ENCODE data around the gene TMEM250. TPM values are rescaled to one million over a fixed set of nuclear protein-coding genes. Genes with fewer than 3 reads are reported as not detected.

TMEM250 gene, protein sequence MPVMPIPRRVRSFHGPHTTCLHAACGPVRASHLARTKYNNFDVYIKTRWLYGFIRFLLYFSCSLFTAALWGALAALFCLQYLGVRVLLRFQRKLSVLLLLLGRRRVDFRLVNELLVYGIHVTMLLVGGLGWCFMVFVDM
- total RNA-seq: 30.8 and 37.5 TPM in 2 replicates

DNA sequence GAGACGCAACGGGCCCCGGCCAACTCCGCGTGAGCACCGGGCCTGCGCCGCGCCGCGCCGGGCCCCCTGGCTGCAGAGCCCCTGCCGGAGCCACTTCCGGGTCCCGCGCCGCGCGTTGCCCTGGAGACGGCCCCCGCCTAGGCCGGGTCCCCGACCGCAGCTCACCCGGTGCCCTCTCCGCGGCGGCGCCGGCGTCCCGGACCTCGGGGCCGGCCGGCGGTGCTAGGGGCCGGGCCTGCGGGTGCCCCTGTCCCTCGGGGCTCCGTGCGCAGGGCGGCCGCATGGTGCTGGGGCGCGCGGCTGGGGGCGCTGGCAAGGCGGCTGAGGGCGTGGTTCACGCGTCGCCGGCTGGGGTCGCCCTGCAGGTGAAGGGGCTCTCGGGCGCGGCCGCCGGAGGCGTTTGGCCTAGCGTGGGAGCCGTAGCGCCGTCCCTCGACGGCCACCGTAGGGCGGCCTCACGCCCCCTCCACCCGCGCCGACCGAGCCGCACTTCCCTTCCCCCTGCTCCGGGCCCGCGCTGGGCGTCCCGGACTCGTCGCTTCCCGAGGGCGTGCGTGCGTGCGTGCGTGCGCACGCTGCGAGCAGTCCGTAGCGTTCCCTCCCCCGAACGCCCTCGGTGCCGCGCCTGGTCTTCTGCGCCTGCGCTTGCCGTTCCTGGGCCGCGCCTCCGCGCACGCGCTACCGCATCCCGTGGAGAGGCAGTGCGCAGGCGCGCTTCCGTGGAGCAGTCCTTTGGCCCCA is at the start of gene TMEM250:
TMEM250 (minus strand) TSS at position 556 of the 741 bp plus-strand sequence. CDS start 1,975 bp downstream, outside the sequence.

DNA sequence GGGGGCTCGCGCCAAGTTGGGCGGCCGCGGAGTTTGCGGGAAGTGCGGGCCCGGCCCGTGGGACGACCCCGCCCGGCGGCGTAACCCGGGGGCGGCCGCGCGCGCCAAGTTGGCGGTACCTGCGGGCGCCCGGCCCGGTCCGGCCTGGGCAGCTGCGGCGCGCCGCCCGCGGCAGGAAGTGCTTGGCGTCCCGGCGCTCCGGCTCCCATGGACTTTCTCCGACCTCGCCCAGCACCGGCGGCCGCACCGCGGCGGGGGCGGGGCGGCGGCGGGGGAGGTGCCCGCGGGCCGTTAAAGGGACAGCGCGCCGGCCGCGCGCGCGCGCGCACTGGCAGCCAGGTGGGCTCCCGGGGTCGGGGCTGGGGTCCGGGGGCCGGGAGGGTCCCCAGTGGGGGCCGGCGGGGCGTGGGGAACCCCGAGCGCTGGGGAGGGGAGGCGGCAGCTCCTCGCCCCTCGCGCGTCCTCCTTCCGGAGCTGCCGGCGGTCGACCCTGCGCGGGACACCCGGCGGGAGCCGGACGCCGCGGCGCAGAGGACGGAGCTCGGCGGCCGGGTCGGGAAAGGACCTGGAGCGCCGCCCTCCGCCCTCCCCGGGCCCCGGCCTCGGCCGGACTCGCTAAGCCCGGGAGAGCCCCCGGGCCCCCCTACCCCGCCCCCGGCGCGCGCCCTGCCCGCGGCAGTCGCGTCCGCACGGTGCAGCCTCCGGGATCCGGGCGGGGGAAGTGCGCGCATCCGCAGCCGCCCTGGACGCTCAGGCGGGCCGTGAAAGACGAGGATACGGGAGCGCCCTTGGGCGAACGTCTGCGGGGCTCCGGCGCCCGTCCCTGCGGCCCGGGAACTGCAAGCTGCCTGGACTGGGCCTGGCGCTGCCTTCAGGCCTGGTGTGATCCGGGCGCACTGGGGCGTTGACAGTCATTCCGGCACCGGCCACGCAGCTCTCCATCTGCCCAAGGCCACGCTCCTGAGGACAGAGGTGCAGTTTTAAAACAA is 23.3 kb downstream of the TMEM250 start, which contains the start of gene NACC2:
NACC2 (minus strand) TSS at position 220 of the 989 bp plus-strand sequence. CDS start 44,768 bp downstream, outside the sequence.

Other genes starting within 250 kb of the TMEM250 start
- 22.8 and 22.9 TPM in 2 replicates for gene CAMSAP1, start 211.3 kb downstream of the TMEM250 start, total RNA-seq
- gene UBAC1, start 157.5 kb downstream of the TMEM250 start, total RNA-seq: 32.8 and 39.0 TPM in 2 replicates
- gene NACC2, start 23.6 kb downstream of the TMEM250 start, total RNA-seq: 19.4 and 25.2 TPM in 2 replicates
- gene LHX3, start 86.3 kb upstream of the TMEM250 start, total RNA-seq: not detected in 2 replicates
- 10.6 and 17.2 TPM in 2 replicates for gene QSOX2, start 126.9 kb upstream of the TMEM250 start, total RNA-seq
- gene CCDC187, start 185.2 kb upstream of the TMEM250 start, total RNA-seq: not detected in 2 replicates
- gene GPSM1, start 208.7 kb upstream of the TMEM250 start, total RNA-seq: 53.4 and 71.6 TPM in 2 replicates
- gene DNLZ, start 244.9 kb upstream of the TMEM250 start, total RNA-seq: 23.0 and 29.3 TPM in 2 replicates